Activated T-cell treated with anti-CD3 and anti-CD28 coated beads, Interleukin-2, amount 50 U/mL, for 72 hours (primary cell): Measurements from ENCODE around the gene ECT2. TPM values are rescaled to one million over a fixed set of nuclear protein-coding genes. Genes with fewer than 3 reads are reported as not detected.
A peak's percentile ranks its signal among the peaks of the same experiment; 100 is the strongest.

Source experiments
- ATAC-seq, 2 donors: fragments of 150-1000 bp; cut with Tn5 transposase; replicated peaks in 1 of 2; 2 replicates each; pipeline ENCODE4 v1.10.0; 2021; ENCODE audit warnings: moderate library complexity in 2 of 2, mild to moderate bottlenecking in 1 of 2
- DNase-seq, 2 donors: peaks; one replicate each; pipeline ENCODE4 v3.0.0; 2021 to 2022; ENCODE audit warnings: mixed read lengths in 1 of 2
- H3K27ac Mint-ChIP-seq: one replicate; pipeline ENCODE4 v1.8.0; 2022; ENCODE audit warnings: mild to moderate bottlenecking, moderate library complexity, mixed read lengths
- H3K27me3 Mint-ChIP-seq: one replicate; pipeline ENCODE4 v1.8.0; 2022; ENCODE audit warnings: low read depth, mixed read lengths
- H3K36me3 Mint-ChIP-seq, 2 donors: one replicate each; pipeline ENCODE4 v1.8.0; 2022; ENCODE audit warnings: mixed read lengths in 2 of 2, mild to moderate bottlenecking in 1 of 2; ENCODE audit not compliant: insufficient read depth in 2 of 2
- H3K4me1 Mint-ChIP-seq: one replicate; pipeline ENCODE4 v1.8.0; 2022; ENCODE audit warnings: low read depth, mixed read lengths
- H3K4me3 Mint-ChIP-seq, 2 donors: one replicate each; pipeline ENCODE4 v1.8.0; 2022; ENCODE audit warnings: mild to moderate bottlenecking in 2 of 2, mixed read lengths in 2 of 2, moderate library complexity in 2 of 2
- H3K9me3 Mint-ChIP-seq, 2 donors: one replicate each; pipeline ENCODE4 v1.8.0; 2022; ENCODE audit warnings: mixed read lengths in 2 of 2
- total RNA-seq, 2 donors: library from RNA; stranded (reverse); gene quantifications; one replicate each; pipeline ENCODE4 v1.2.3, GENCODE V29; 2022

ECT2 gene
- total RNA-seq, 2 donors from 2014 or later, result 46.3 to 58.6 TPM

DNA sequence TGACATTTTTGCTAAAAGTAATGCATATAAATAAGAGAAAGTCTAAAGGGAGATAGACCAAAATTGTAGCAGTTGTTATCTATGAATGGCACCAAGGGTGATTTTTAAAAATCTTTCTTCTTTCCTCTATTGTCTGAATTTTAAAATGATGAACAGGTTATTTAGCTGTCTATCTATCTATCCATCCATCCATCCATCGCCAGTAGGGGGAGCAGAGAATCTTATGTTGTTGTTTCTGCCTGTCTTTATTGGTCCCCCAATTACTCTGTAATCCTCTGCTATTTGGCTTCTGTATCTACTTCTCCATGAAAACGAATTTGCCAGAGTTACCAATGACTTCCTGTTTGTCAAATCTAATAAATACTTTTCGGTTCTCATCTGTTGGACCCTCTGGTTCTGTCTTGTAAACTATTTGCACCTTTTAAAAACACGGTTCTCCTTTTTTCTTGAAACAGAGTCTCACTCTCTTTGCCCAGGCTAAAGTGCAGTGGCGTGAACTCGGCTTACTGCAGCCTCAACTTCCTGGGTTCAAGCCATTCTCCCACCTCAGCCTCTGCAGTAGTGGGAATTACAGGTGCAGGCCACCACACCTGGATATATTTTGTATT lies 86.0 kb downstream of the ECT2 start:
- DNase-seq (peak; percentile 9 to 13), ATAC-seq (no peak)
- H3K36me3 Mint-ChIP-seq, result no peaks in the 10 kb centered on the region
- no peak overlapping the region for H3K27ac Mint-ChIP-seq
- no peaks in the 10 kb centered on the region for H3K4me1 Mint-ChIP-seq
- no peak overlapping the region for H3K4me3 Mint-ChIP-seq
- H3K27me3 Mint-ChIP-seq, result peaks cover 12% of the 10 kb centered on the region
- no peaks in the 10 kb centered on the region for H3K9me3 Mint-ChIP-seq

DNA sequence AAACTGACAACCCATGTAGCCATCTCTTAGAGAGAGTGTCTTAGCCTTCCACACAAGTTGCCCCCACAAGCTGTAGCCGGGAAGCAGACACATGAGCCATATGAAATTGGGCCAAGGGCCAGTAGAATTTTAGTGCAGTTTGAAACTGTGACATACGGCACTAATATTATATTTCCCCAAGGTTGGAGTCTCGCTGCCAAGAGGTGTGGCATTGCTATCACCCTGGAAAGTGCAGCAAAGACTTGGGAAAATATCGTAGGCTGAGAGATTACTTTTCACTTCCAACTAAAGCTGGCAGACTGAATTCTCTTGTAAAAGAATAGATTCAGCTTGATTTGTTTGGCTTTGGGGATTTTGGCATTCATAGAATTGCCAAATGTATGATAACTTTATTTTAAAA lies 89.2 kb downstream of the ECT2 start:
- DNase-seq, result no peak
- no peak for ATAC-seq
- Mint-ChIP-seq H3K36me3 (no peaks in the 10 kb centered on the region), H3K4me1 (no peaks in the 10 kb centered on the region), H3K9me3 (no peaks in the 10 kb centered on the region), H3K27ac (no peak overlapping the region), H3K27me3 (peaks cover 12% of the 10 kb centered on the region), H3K4me3 (no peak overlapping the region)

GRCh38 chr3:172840463-172840862 lies 89.9 kb downstream of the ECT2 start:
- Mint-ChIP-seq H3K27ac (no peak overlapping the region), H3K9me3 (no peaks in the 10 kb centered on the region), H3K27me3 (peaks cover 12% of the 10 kb centered on the region), H3K36me3 (no peaks in the 10 kb centered on the region), H3K4me1 (no peaks in the 10 kb centered on the region), H3K4me3 (no peak overlapping the region)
- DNase-seq (no peak), ATAC-seq (no peak)

DNA sequence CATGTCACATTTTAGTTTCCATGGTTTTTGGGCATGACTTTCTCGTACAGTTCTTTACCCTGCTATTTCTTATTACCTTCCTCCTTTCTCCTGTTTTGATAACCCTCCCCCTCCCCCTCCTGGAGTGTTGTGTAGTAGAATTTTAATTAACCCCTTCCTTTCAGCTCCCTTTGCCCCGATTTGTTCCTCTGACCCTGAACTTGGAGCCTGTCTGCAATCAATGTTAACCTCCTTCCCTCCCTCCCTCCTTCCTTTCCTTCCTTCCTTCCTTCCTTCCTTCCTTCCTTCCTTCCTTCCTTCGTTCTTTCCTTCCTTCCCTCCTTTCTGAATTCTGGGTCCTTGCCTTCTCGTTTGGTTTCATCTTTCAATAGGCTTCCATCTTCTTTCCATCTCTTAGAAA lies 90.4 kb downstream of the ECT2 start:
- Mint-ChIP-seq H3K4me3 (no peak overlapping the region), H3K36me3 (no peaks in the 10 kb centered on the region), H3K9me3 (no peaks in the 10 kb centered on the region), H3K27ac (no peak overlapping the region), H3K27me3 (peaks cover 12% of the 10 kb centered on the region), H3K4me1 (peaks cover under 1% of the 10 kb centered on the region)
- DNase-seq (no peak), ATAC-seq (no peak)

DNA sequence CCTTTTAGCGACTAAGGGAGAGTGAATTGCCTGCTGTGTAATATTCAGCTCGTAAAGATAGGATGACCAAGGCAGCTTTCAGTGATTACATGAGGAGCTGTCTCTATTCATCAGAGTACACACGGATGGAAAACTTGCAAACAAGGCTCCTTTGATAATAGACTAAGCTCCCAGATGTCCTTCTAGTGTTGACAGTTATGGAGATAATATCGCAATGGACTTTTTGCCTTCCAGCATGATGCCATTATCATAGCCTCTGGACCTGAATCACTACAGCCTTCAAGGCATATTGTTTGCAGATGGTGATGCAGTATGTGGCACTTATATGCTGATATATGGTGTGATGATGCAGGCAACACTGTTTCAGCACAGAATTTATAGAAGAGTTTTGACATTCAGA lies 93.9 kb downstream of the ECT2 start:
- peaks cover 6% of the 10 kb centered on the region for H3K27me3 Mint-ChIP-seq
- peaks cover 6% of the 10 kb centered on the region for H3K4me1 Mint-ChIP-seq
- H3K36me3 Mint-ChIP-seq, result no peaks in the 10 kb centered on the region
- no peak overlapping the region for H3K27ac Mint-ChIP-seq
- H3K4me3 Mint-ChIP-seq, result no peak overlapping the region
- no peaks in the 10 kb centered on the region for H3K9me3 Mint-ChIP-seq
- DNase-seq, result no peak
- ATAC-seq, result no peak

GRCh38 chr3:172846103-172846561 lies 95.6 kb downstream of the ECT2 start:
- DNase-seq, result no peak
- H3K36me3 Mint-ChIP-seq, result no peaks in the 10 kb centered on the region
- peaks cover 2% of the 10 kb centered on the region for H3K27me3 Mint-ChIP-seq
- H3K27ac Mint-ChIP-seq, result no peak overlapping the region
- ATAC-seq, result peak; percentile 76 to 85
- H3K4me3 Mint-ChIP-seq, result peak overlapping the region; percentile 9 to 28
- no peaks in the 10 kb centered on the region for H3K9me3 Mint-ChIP-seq
- H3K4me1 Mint-ChIP-seq, result peaks cover 6% of the 10 kb centered on the region

- Mint-ChIP-seq H3K4me3 (no peak overlapping the region), H3K4me1 (peaks cover 6% of the 10 kb centered on the region), H3K27ac (no peak overlapping the region), H3K9me3 (no peaks in the 10 kb centered on the region), H3K36me3 (no peaks in the 10 kb centered on the region), H3K27me3 (no peaks in the 10 kb centered on the region)
- DNase-seq (no peak), ATAC-seq (peak; percentile 60 to 71)
Observed at GRCh38 chr3:172846706-172847105, 96.2 kb downstream of the ECT2 start.

- Mint-ChIP-seq H3K27me3 (no peaks in the 10 kb centered on the region), H3K4me1 (peaks cover 6% of the 10 kb centered on the region), H3K4me3 (no peak overlapping the region), H3K36me3 (no peaks in the 10 kb centered on the region), H3K27ac (no peak overlapping the region), H3K9me3 (no peaks in the 10 kb centered on the region)
- ATAC-seq (no peak), DNase-seq (no peak)
Observed at GRCh38 chr3:172847292-172847691, 96.8 kb downstream of the ECT2 start.

DNA sequence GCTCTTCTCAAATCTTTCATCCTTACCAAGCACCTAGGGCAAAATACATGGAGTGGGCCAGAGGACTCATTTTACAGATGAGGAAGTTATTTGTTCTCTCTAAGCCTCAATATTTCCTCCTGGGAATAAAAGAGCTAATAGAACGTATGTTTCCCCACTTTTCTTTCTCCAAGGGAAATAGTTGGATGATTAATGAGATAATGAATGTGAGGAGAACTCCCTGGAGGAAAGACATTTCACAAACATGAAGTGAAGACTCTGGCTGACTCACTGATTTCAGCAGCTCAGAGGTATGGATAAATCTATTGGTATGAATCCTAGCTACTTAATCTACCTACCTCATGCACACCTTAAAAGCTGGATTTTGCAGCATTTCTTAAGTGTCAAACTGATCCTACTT lies 98.4 kb downstream of the ECT2 start:
- no peak overlapping the region for H3K4me3 Mint-ChIP-seq

DNA sequence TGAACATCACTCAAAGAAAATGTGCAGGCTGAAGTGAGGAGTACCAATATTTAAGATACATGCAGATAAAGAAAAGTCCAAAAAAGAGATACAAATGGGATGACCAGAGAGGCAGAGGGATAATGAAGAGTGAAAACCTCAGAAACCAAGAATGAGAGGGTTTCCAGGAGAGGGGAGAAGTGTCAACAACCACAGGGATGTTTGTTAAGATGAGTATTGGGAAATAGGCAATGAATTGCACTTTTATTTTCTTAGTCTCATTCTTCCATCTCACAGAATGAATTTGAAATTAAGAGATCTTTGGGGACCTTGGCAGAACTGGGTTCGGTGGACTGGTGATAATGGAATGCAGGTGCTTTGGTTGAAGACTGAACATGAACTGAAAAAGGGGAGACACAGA lies 102.5 kb downstream of the ECT2 start:
- H3K27me3 Mint-ChIP-seq, result no peaks in the 10 kb centered on the region
- no peaks in the 10 kb centered on the region for H3K4me1 Mint-ChIP-seq
- H3K36me3 Mint-ChIP-seq, result no peaks in the 10 kb centered on the region
- DNase-seq (no peak), ATAC-seq (no peak)
- no peak overlapping the region for H3K27ac Mint-ChIP-seq
- no peaks in the 10 kb centered on the region for H3K9me3 Mint-ChIP-seq
- H3K4me3 Mint-ChIP-seq, result no peak overlapping the region

More for the DNA sequence above, 98.4 kb downstream of the ECT2 start:
- no peak for ATAC-seq
- no peak overlapping the region for H3K27ac Mint-ChIP-seq
- no peaks in the 10 kb centered on the region for H3K36me3 Mint-ChIP-seq
- no peaks in the 10 kb centered on the region for H3K27me3 Mint-ChIP-seq
- H3K9me3 Mint-ChIP-seq, result no peaks in the 10 kb centered on the region
- H3K4me1 Mint-ChIP-seq, result peaks cover 6% of the 10 kb centered on the region
- DNase-seq, result no peak

DNA sequence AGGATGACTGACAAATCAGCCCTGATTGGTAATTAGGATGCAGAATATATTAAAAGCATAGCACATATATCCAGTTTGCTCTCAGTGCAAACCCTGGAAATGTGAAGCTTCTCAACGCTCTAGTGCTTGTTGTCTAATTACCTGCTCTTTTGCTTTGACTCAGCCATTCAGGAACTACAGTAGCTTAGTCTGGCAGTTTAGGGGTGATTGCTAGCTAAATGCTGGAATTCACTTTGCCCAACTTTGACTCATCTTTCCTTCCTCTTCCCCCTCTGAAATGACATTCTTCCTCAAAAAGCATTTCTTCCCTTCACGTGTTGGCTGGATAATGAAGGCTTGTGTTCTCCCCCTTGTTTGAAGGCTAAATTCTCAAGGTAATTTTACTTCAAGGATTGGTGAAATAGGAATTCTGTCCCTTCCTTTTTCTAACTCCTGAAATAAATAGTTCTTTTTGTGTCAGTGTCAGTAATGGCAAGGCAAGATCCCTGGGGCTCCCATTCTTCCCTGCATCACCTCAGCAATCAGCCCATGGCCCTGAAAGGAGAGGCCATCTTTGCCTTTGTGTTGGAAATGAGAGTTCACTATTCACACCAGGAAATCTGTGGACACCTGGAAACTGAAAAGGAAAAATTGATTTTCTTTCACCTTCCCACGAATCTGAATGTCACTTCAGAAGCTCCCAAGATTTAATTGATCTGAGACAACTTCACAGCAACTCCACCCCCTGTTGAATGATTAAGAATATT lies 103.6 kb downstream of the ECT2 start:
- H3K36me3 Mint-ChIP-seq, result no peaks in the 10 kb centered on the region
- no peaks in the 10 kb centered on the region for H3K9me3 Mint-ChIP-seq
- no peaks in the 10 kb centered on the region for H3K27me3 Mint-ChIP-seq
- no peak overlapping the region for H3K4me3 Mint-ChIP-seq
- ATAC-seq, result no peak
- DNase-seq, result no peak
- no peaks in the 10 kb centered on the region for H3K4me1 Mint-ChIP-seq
- H3K27ac Mint-ChIP-seq, result no peak overlapping the region

DNA sequence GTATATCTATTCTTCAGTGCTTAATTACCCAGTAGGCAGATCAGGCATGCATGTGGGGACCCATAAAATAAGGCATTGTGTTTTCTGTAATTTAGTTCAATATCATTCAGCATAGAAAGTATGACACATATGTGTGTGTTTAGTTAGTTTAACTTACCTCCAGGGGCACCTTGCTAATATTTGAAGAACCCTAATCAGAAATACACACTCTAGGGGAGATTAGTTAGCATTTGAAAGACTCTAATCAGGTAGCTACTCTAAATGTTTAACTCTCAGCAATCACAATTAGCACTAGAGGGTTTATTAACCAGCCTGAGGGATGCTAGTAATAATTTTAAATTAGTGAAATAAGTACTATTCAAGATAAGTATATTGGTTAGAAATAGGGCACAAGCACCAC lies 104.5 kb downstream of the ECT2 start:
- Mint-ChIP-seq H3K9me3 (no peaks in the 10 kb centered on the region), H3K27ac (no peak overlapping the region), H3K4me1 (no peaks in the 10 kb centered on the region), H3K27me3 (no peaks in the 10 kb centered on the region), H3K4me3 (no peak overlapping the region), H3K36me3 (no peaks in the 10 kb centered on the region)
- DNase-seq (no peak), ATAC-seq (no peak)

- ATAC-seq (no peak), DNase-seq (no peak)
- no peaks in the 10 kb centered on the region for H3K9me3 Mint-ChIP-seq
- H3K27me3 Mint-ChIP-seq, result no peaks in the 10 kb centered on the region
- H3K4me1 Mint-ChIP-seq, result no peaks in the 10 kb centered on the region
- H3K36me3 Mint-ChIP-seq, result no peaks in the 10 kb centered on the region
- H3K4me3 Mint-ChIP-seq, result no peak overlapping the region
- no peak overlapping the region for H3K27ac Mint-ChIP-seq
Observed at GRCh38 chr3:172856795-172857742, 106.5 kb downstream of the ECT2 start.
